HG02678 (cell line): ENCODE measurements around the gene NUP210L.
"Not testable (repeated sequence)": the region's sequence is repeated elsewhere in the genome, so short reads cannot be mapped to it uniquely, and the experiment has no call there.

Experiments used
- ATAC-seq: cut with Tn5 transposase; IDR thresholded peaks from one replicate; pipeline ENCODE4 v1.9.1; 2021; ENCODE audit warnings: mild to moderate bottlenecking, moderate library complexity; ENCODE audit not compliant: unreplicated experiment

The NUP210L gene

DNA sequence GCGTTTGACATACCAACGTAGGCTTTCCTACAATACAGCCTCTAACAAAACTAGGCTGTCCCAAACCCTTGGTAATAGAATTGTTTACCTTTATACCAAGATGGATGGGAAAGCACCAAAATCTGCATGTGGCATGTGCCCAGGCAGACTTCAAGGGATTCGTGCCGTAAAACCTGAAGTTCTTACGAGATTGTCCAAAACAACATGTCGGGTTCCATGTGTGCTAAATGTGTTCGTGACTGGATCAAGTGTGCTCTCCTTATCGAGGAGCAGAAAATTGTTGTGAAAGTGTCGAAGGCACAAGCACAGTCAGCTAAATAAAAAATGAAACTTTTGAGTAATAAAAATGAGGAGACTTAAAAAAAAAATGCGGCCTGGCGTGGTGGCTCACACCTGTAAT lies 159.2 kb downstream of the NUP210L start:
- no peak for ATAC-seq

DNA sequence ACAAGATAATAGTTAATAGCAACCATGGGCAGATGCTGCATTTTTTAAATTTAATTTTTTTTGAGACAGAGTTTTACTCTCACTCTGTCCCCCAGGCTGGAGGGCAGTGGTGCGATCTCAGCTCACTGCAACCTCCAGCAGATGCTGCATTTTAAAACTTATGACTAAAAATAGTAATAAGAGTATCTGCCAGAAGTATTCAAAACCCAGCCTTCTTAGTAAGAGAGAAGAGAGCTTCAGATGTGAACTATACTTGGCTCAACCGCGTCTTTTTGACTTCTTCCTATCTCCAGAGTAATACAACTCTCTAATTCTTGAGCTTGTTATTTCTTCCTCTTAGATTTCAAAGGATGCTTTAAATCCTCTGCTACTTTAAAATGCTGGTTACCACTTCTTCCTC lies 159.7 kb downstream of the NUP210L start:
- no peak for ATAC-seq

DNA sequence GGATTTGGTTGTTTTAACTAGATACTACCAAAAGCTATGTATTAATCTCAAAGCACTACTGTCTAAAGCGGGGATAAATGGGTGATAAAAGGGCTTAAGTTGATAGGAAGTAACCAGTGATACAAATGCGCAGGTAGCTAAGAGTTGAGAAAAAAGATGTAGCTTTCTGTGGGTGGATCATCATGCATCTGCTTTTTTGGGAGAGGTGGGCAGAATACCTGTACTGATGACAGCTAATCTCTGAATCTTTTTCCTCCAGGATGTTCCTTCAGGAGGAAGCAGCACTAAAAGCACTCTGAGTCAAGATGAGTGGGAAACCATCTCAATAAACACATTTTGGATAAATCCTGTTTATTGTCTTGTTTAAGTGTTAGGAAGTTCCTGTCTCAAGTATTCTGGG lies 163.1 kb downstream of the NUP210L start:
- no peak for ATAC-seq

- ATAC-seq: no peak
Measured at GRCh38 chr1:153991151-153991630, 163.7 kb downstream of the NUP210L start.

GRCh38 chr1:153990468-153991150 lies 164.3 kb downstream of the NUP210L start, which contains the start of gene RPS27:
RPS27 (plus strand) TSS chr1:153990762; CDS start chr1:153990797, 35 bp downstream.
- peak; percentile 72 for ATAC-seq

- ATAC-seq: no peak
Measured at GRCh38 chr1:153987621-153988020, 167.3 kb downstream of the NUP210L start.

GRCh38 chr1:153985941-153986761 lies 168.7 kb downstream of the NUP210L start, which contains the start of gene RAB13:
RAB13 (minus strand) TSS chr1:153986339; CDS start chr1:153986236, 103 bp downstream.
- ATAC-seq: no peak

GRCh38 chr1:153985341-153985912 lies 169.4 kb downstream of the NUP210L start:
- no peak for ATAC-seq

DNA sequence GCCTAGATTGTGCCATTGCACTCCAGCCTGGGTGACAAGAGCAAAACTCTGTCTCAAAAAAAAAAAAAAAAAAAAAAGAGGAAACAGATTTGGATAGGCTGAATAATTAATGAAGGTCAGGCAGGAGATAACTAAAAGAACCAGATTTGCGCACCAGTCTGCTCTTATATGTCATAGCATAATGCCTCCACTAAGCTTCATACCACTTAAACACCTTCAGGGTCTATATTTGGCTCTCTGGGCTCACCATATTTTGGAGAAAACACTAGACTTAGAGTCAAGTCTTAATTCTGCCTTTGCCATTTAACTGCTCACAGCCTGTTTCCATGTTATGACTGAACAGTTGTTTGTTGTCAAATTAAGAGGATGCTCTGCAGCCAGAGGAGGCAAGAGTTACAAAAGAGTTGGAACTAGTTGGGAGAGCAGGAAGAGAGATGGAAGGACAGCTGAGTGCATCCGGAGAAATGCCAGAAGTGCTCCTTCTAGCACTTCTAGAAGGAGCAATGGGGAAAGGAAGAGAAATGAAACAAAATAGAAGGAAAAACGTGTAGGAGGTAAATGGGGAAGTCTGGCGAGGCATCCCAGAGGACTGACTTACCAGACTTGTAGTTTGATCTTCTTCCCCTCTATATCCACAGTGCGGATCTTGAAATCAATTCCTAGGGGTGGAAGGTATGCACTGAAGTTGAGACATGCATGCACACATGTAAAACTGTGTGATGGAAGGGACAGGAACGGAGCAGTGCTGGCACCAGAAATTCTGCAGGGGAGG lies 170.6 kb downstream of the NUP210L start:
- no peak for ATAC-seq

DNA sequence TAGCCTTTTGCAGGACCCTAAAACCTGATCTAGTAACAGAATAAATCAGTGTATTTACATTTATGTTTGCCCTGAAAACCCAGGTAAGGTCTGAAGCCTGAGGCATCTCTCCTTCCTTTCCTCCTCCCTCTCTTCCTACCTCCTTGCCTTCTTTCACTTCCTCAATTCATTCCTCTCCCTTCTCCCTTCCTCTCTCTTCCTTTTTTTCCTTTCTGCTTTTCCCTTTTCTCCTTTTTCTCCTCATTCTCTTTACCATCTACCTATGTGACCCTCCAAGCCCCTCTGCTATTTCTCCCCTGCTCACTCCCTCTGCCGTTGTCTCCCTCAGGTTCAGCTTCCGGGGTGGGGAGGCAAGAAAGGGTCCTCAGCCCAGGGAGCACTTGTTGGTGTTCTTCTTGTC lies 173.1 kb downstream of the NUP210L start:
- ATAC-seq: not testable (repeated sequence)

DNA sequence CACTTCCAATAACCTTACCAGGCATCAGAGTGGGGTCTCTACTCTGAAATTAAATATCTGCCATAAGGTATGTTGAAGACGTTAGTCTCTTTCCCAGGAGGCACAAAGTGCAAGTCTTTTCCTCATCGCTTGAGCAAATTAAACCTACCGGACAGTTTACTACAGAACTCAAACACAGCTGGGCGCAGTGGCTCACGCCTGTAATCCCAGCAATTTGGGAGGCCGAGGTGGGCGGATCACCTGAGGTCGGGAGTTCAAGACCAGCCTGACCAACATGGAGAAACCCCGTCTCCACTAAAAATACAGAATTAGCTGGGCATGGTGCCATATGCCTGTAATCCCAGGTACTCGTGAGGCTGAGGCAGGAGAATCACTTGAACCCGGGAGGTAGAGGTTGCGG lies 175.8 kb downstream of the NUP210L start:
- ATAC-seq: not testable (repeated sequence)

- ATAC-seq: no peak
Measured at GRCh38 chr1:153978274-153978909, 176.5 kb downstream of the NUP210L start.

- ATAC-seq: peak; percentile 83
Measured at GRCh38 chr1:153977250-153978240, 177.3 kb downstream of the NUP210L start, which contains the start of gene JTB. JTB (minus strand) TSS chr1:153977674; CDS start chr1:153977252, 422 bp downstream.

GRCh38 chr1:153976819-153977249 lies 178.0 kb downstream of the NUP210L start:
- no peak for ATAC-seq

- no peak for ATAC-seq
Measured at GRCh38 chr1:153973525-153973924, 181.3 kb downstream of the NUP210L start.

- no peak for ATAC-seq
Measured at GRCh38 chr1:153973071-153973470, 181.8 kb downstream of the NUP210L start.

- no peak for ATAC-seq
Measured at GRCh38 chr1:153970346-153970745, 184.5 kb downstream of the NUP210L start.

GRCh38 chr1:153968972-153969371 lies 185.9 kb downstream of the NUP210L start:
- no peak for ATAC-seq

DNA sequence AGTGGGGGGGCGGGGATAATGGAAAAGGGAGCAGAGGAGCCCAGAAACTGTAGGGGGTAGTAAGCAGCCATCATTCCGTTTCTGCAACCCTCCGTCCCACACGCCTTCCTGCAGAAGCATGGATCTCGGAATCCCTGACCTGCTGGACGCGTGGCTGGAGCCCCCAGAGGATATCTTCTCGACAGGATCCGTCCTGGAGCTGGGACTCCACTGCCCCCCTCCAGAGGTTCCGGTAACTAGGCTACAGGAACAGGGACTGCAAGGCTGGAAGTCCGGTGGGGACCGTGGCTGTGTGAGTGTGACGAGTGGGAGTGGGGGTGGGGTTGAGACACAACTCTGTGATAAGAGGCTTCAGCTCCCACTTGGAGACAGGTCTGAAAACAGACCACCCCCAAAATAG lies 186.5 kb downstream of the NUP210L start:
- ATAC-seq: no peak
